Stimulated activated CD8-positive, alpha-beta memory T cell treated with anti-CD3 and anti-CD28 coated beads, Interleukin-12 subunit alpha, Interleukin-12 subunit beta, amount 100 ng/mL, for 24 hours (primary cell): ENCODE data around the gene MYH10.

Experiments used
- DNase-seq: peaks from one replicate; pipeline ENCODE4 v3.0.0-alpha.2; 2020; ENCODE audit errors: extremely low read depth

The MYH10 gene

DNA sequence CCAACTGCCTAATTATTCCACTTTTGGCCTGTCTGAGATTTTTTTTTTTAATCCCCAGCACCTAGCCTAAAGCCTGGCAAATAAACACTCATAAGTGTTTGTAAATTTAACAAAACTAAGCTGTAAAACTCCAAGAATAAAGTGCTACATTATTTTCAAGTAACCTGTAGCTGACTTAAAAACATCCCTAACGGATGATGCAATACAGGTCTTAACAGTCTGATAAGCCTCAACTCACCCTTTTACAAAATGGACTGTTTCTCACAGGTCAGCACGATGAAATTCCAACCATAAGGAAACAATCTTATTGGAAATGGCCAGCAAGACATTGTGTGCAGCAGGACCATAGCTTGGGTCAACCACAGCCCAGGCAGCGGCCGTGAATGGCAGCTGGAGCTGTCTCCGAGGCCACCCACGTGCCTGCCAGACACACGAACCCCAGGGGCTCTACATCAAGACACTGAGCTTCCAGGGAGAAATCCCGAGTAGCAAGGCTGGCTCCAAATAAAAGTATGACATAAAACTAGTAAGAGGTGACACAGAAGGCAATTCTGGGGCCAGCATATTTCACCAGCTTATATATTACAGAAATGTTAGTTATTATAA, 135.9 kb downstream of the MYH10 start:
- DNase-seq: no peak

GRCh38 chr17:8494021-8494420, 136.5 kb downstream of the MYH10 start:
- no peak for DNase-seq

DNA sequence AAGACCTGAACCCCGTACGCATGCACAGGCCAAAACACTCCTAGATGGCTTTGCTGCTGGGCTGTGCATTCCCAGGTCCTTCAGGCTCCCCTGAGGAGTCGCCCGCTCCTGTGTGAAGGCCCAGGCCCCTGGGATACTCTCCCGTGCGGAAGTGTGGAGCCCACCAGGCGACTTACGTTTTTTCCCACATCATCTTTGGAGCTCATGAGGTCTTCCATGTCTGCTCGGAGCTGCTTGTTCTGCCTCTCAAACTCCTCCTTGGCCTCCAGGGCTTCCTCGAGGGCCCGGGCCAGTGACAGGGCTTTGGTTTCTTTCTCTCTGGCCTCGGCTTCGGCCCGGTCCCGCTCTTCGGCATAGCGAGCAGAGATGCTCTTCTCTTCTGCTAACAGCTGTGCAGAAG, 138.4 kb downstream of the MYH10 start:
- DNase-seq: no peak

DNA sequence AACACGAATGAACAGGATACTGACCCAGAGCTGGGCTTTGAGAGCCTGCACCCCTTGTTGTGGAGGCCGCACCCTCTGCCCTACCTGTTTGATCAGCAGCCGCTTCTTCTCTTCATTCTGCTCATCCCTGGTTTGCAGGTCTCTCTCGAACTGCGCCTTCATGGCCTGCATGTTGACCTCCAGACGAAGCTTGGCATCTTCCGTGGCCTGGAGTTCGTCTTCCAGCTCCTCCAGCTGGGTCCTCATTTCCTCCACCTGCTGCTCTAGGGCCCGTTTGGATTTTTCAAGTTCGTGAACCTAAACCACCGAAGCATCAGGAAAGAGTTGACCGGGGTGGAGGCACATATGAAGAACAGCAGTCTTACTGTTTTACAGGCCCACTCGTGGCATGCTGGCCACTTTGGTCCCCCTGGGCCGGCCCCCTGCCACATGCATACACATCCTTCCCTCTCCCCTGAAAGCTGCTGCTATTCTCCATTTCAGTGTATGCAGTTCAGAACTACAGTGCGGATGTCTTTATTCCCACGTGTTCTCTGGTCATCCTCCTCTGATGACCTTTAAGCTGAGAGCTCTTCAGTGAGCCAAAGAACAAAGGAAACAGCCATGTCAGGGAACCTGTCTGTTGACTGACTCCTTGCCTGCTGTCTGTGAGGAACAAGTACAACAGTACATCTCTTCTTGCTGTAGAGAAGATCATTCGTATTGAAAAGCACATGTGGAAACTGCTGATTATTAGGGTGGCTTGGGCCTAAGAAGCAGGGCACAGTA, 140.1 kb downstream of the MYH10 start:
- DNase-seq: no peak

DNA sequence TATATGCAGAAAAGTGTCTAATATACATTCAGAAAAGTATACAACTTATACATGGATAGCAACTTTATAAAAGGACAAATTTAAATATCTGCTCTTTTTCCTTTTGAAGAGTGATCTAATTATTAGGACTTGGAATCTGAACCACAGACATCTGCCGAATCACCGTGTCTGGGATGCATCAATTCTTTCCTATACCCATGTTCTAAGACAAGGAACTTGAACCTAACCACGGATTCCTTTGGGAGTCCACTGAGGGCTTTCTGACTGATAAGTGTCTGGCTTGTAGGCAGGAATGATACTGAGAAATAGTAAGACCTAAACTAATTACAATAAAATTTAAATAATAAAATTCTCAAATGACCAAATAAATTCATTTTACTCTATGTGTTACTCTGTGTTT, 140.7 kb downstream of the MYH10 start:
- DNase-seq: no peak

DNA sequence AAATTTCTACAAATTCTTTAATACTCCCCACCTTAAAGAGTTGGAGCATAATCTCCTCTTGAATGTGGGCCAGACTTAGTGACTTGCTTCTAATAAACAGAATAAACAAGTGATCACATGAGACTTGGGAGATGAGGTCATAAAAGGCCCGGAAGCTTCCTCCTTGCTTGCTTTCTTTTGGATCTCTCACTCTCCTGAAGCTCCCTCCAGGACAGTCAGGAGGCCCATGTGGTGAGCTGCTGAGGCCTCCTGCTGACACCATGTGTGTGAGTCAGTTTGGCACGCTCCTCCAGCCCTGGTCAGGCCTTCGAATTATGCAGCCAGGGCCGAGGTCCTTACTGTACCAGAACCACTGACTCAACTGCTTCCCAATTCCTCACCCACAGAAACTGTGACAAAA, 141.6 kb downstream of the MYH10 start:
- no peak for DNase-seq

DNA sequence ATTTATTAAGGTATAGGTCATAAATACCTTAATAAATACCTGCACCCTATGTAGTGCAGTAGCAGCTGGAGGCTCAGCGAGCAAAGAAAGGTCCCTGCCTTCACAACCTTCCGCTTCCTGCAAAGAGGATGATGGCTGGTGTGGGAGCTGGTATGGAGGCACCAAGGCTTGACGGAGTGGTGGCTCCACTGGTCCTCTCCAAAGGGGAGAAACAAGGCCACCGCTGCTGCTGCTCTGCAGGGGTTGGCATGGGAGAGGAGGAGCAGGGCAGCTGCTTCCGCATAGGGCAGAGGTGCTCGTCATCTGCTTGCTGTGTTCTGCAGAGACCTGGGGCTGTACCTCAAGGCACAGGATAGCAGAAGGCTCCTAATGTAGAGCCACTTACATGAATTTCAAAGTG, 142.0 kb downstream of the MYH10 start:
- no peak for DNase-seq

- no peak for DNase-seq
These were observed 142.8 kb downstream of the MYH10 start for GRCh38 chr17:8487743-8488142.

- no peak for DNase-seq
These were observed 143.3 kb downstream of the MYH10 start for GRCh38 chr17:8487130-8487645.

GRCh38 chr17:8485491-8485890, 145.0 kb downstream of the MYH10 start:
- DNase-seq: no peak

GRCh38 chr17:8484465-8484864, 146.1 kb downstream of the MYH10 start:
- no peak for DNase-seq

DNA sequence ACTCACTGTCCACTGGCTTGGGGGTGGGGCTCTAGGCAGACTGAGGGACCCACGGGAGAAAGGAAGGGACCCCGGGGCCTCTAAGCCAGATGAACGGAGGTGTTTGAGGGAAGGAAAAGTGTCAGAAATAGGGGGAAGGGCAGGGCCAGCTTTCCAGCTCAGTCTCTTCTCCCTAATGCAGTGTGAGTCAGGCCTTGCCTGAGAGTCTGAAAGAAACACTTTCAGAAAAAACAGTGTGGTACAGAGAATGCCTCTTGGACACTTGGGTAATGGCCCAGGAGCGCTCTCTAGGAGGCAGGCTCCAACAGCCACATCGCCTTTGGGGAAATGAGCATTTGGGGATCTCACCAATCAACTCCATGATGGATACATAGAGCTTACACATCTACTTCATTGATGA, 148.0 kb downstream of the MYH10 start:
- no peak for DNase-seq

DNA sequence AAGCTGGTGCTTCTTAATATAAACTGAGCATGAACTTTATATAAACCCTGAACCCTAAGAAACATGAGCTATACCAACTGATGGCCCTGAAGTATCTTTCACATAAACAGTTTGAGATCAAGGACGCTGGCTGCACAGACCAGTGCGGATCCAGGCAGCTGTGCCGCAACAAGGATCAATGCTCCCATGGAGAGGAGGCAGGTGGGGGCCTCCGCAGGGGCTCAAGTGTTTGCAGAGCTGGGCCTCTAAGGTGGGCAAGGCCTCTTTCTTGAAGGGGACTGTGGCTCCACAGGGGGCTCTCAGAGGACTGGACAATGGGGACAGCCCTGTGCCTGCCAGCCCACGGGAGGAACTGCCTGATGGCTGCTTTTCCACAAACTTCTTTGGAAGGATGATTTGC, 148.8 kb downstream of the MYH10 start:
- no peak for DNase-seq

DNA sequence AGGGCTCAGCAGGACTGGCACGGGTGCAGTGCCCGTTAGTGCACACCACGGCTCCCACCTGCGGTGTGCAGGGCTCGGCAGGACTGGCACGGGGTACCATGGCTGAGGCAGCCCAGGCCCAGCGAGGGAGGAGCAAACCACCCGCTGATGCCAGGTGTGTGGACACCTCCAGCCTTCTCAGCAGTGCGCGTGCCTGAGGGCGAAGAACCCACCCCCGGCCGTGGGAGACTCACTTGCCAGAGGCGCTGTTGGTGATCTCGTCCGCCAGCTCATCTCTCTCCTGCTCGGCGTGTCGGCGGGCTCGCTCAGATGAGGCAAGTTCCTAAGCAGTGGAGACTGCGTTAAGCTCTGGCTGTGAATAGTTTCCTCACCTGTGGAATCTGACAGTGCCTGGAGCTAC, 149.4 kb downstream of the MYH10 start:
- DNase-seq: no peak

- DNase-seq: no peak
These were observed 150.2 kb downstream of the MYH10 start for GRCh38 chr17:8480011-8480976.

DNA sequence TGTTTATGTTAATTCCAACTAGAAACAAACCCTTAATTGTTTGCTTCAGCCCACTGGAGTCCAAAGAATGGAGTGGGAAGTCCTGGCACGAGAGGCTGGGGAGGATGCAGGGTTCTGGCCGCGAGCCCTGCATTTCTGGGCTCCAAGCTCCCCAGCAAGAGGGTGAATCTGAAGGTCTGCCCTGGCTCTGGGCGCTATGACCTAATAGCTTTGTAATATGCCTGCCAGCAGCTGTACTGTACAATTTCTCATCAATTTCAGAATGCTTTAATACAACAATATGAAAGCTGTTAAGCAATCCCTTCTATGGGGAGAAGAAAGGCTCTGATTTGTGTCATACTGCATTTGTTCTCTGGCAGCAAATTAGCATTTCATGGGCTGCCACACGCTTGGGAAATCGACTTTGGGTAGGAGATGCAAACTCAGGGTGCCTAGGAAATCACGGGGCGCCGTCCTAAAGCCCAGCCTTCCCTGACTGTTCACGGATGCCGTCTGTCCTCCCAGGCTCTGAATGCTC, 151.0 kb downstream of the MYH10 start:
- DNase-seq: no peak

GRCh38 chr17:8477715-8478441, 152.6 kb downstream of the MYH10 start:
- no peak for DNase-seq

GRCh38 chr17:8477171-8477570, 153.4 kb downstream of the MYH10 start:
- DNase-seq: no peak

- DNase-seq: no peak
These were observed 153.8 kb downstream of the MYH10 start for GRCh38 chr17:8476741-8477140.

GRCh38 chr17:8475781-8476180, 154.7 kb downstream of the MYH10 start:
- DNase-seq: no peak

- DNase-seq: no peak
These were observed 155.3 kb downstream of the MYH10 start for GRCh38 chr17:8475227-8475626.
